H9 (cell line): Measurements from ENCODE around the gene CCNI2. TPM values are rescaled to one million over a fixed set of nuclear protein-coding genes. Genes with fewer than 3 reads are reported as not detected.

Experiments
- DNase-seq: peaks from one replicate; pipeline ENCODE4 v3.0.0-alpha.2; 2017
- H2AFZ ChIP-seq: one replicate; pipeline ENCODE4 v1.6.1; 2013; ENCODE audit warnings: mild to moderate bottlenecking, low read length, control low read depth, moderate library complexity
- H2AK5ac ChIP-seq: 2 replicates; pipeline ENCODE4 v1.6.1; 2013; ENCODE audit warnings: low read length, control low read depth, mixed read lengths; ENCODE audit not compliant: insufficient read length
- H2BK120ac ChIP-seq: one replicate; pipeline ENCODE4 v1.6.1; 2013; ENCODE audit warnings: low read depth, mild to moderate bottlenecking, low read length, control low read depth, inconsistent platforms; ENCODE audit not compliant: poor library complexity, severe bottlenecking
- H2BK12ac ChIP-seq: 2 replicates; pipeline ENCODE4 v1.6.1; 2013; ENCODE audit warnings: low read length, control low read depth, mixed read lengths, low read depth; ENCODE audit not compliant: insufficient read length
- H2BK15ac ChIP-seq: 2 replicates; pipeline ENCODE4 v1.6.1; 2013; ENCODE audit warnings: low read depth, low read length, control low read depth
- H2BK20ac ChIP-seq: one replicate; pipeline ENCODE4 v1.6.1; 2013; ENCODE audit warnings: low read depth, mild to moderate bottlenecking, low read length, control low read depth, inconsistent platforms; ENCODE audit not compliant: poor library complexity, severe bottlenecking
- H2BK5ac ChIP-seq: 2 replicates; pipeline ENCODE4 v1.6.1; 2013; ENCODE audit warnings: low read length, control low read depth, mixed read lengths; ENCODE audit not compliant: insufficient read length
- H3K14ac ChIP-seq: 2 replicates; pipeline ENCODE4 v1.6.1; 2013; ENCODE audit warnings: low read length, control low read depth; ENCODE audit not compliant: insufficient read depth
- H3K18ac ChIP-seq: 2 replicates; pipeline ENCODE4 v1.6.1; 2013; ENCODE audit warnings: low read depth, mild to moderate bottlenecking, mixed read lengths, low read length, control low read depth; ENCODE audit not compliant: insufficient read length
- H3K23ac ChIP-seq: 2 replicates; pipeline ENCODE4 v1.6.1; 2013; ENCODE audit warnings: low read length, control low read depth, mixed read lengths, low read depth; ENCODE audit not compliant: insufficient read length
- H3K23me2 ChIP-seq: 2 replicates; pipeline ENCODE4 v1.6.1; 2013; ENCODE audit warnings: low read depth, mild to moderate bottlenecking, mixed read lengths, low read length, control low read depth; ENCODE audit not compliant: insufficient read length, poor library complexity, severe bottlenecking
- H3K27ac ChIP-seq: 2 replicates; pipeline ENCODE4 v1.5.1; 2013; ENCODE audit warnings: low read length, control low read depth, mixed read lengths, low read depth; ENCODE audit not compliant: insufficient read length
- H3K27me3 ChIP-seq: 2 replicates; pipeline ENCODE4 v1.6.1; 2013; ENCODE audit warnings: low read length, control low read depth, inconsistent platforms; ENCODE audit not compliant: insufficient read depth
- H3K4ac ChIP-seq: 2 replicates; pipeline ENCODE4 v1.6.1; 2013; ENCODE audit warnings: low read depth, mild to moderate bottlenecking, control low read depth, inconsistent platforms, low read length, moderate library complexity
- H3K4me1 ChIP-seq: 2 replicates; pipeline ENCODE4 v1.6.1; 2013; ENCODE audit warnings: low read length, control low read depth, inconsistent platforms; ENCODE audit not compliant: insufficient read depth
- H3K4me2 ChIP-seq: 2 replicates; pipeline ENCODE4 v1.6.1; 2013; ENCODE audit warnings: low read length, control low read depth, mixed read lengths; ENCODE audit not compliant: insufficient read length, insufficient read depth
- H3K56ac ChIP-seq: 2 replicates; pipeline ENCODE4 v1.6.1; 2013; ENCODE audit warnings: low read depth, mild to moderate bottlenecking, mixed read lengths, low read length, control low read depth; ENCODE audit not compliant: insufficient read length
- H3K79me1 ChIP-seq: 2 replicates; pipeline ENCODE4 v1.6.1; 2013; ENCODE audit warnings: low read depth, mild to moderate bottlenecking, moderate library complexity, low read length, control low read depth, inconsistent platforms; ENCODE audit not compliant: insufficient read depth, poor library complexity, severe bottlenecking
- H3K79me2 ChIP-seq: 2 replicates; pipeline ENCODE4 v1.6.1; 2013; ENCODE audit warnings: low read length, control low read depth, inconsistent platforms; ENCODE audit not compliant: insufficient read depth
- H3K9ac ChIP-seq: 2 replicates; pipeline ENCODE4 v1.6.1; 2013; ENCODE audit warnings: low read length, control low read depth, mixed read lengths; ENCODE audit not compliant: insufficient read length; ENCODE audit errors: extremely low read depth
- H3K9me3 ChIP-seq: one replicate; pipeline ENCODE4 v1.6.1; 2013; ENCODE audit warnings: low read depth, low read length, inconsistent platforms; ENCODE audit not compliant: control insufficient read depth
- H3T11ph ChIP-seq: one replicate; pipeline ENCODE4 v1.6.1; 2013; ENCODE audit warnings: mild to moderate bottlenecking, low read length, control low read depth, inconsistent platforms
- H4K20me1 ChIP-seq: one replicate; pipeline ENCODE4 v1.6.1; 2013; ENCODE audit not compliant: control insufficient read depth, insufficient read length, insufficient read depth
- H4K5ac ChIP-seq: 2 replicates; pipeline ENCODE4 v1.6.1; 2013; ENCODE audit warnings: low read depth, mild to moderate bottlenecking, mixed read lengths, low read length, control low read depth; ENCODE audit not compliant: insufficient read length
- H4K8ac ChIP-seq: replicated peaks from 2 replicates; pipeline ENCODE4 v1.6.1; 2013; ENCODE audit warnings: low read length, control low read depth, mixed read lengths, low read depth; ENCODE audit not compliant: insufficient read length
- H4K91ac ChIP-seq: 2 replicates; pipeline ENCODE4 v1.6.1; 2013; ENCODE audit warnings: low read depth, mild to moderate bottlenecking, moderate library complexity, mixed read lengths, low read length, control low read depth; ENCODE audit not compliant: insufficient read length
- H3K27ac Mint-ChIP-seq, 3 experiments: 2 replicates in 2 of 3; 3 replicates in 1 of 3; pipeline ENCODE4 v1.8.0; 2020 to 2021; ENCODE audit warnings: mixed read lengths in 3 of 3, mild to moderate bottlenecking in 1 of 3, moderate library complexity in 1 of 3
- H3K27me3 Mint-ChIP-seq: 2 replicates; pipeline ENCODE4 v1.8.0; 2021; ENCODE audit warnings: low read depth, mild to moderate bottlenecking, moderate library complexity, mixed read lengths
- H3K36me3 Mint-ChIP-seq, 3 experiments: 2 replicates in 2 of 3; 3 replicates in 1 of 3; pipeline ENCODE4 v1.8.0; 2020 to 2021; ENCODE audit warnings: low read depth in 3 of 3, mixed read lengths in 3 of 3; ENCODE audit not compliant: insufficient read depth in 1 of 3
- H3K4me1 Mint-ChIP-seq, 2 experiments: 2 replicates each; pipeline ENCODE4 v1.8.0; 2020; ENCODE audit warnings: mixed read lengths in 2 of 2
- H3K4me3 Mint-ChIP-seq, 2 experiments: 2 replicates in 1 of 2; 3 replicates in 1 of 2; pipeline ENCODE4 v1.8.0; 2020 to 2021; ENCODE audit warnings: mild to moderate bottlenecking in 2 of 2, mixed read lengths in 2 of 2, moderate library complexity in 1 of 2
- H3K9me3 Mint-ChIP-seq, 2 experiments: 2 replicates in 1 of 2; 3 replicates in 1 of 2; pipeline ENCODE4 v1.8.0; 2020; ENCODE audit warnings: mild to moderate bottlenecking in 2 of 2, mixed read lengths in 2 of 2, moderate library complexity in 1 of 2
- CTCF ChIP-seq: fragments of 200-600 bp; sonication (generic); conservative IDR thresholded peaks from 3 replicates; pipeline ENCODE4 v1.8.0; 2021; ENCODE audit warnings: antibody characterized with exemption, mild to moderate bottlenecking
- WGBS: extraction: QIAGEN DNeasy Blood & Tissue Kit; methylation state at CpG from one replicate; pipeline ENCODE4 v1.1.7; 2013; ENCODE audit warnings: missing lambda C conversion rate, low lambda C conversion rate, mixed read lengths; ENCODE audit not compliant: insufficient read length; ENCODE audit errors: extremely low coverage; 5-methylcytosine and 5-hydroxymethylcytosine counted together
- total RNA-seq: library from RNA; stranded (reverse); gene quantifications from 2 replicates; pipeline ENCODE4 v1.2.1, GENCODE V29; 2021

Gene CCNI2
- total RNA-seq, 1 experiment from 2014 or later = 0.57 TPM

GRCh38 chr5:132747616-132748440, 602 bp downstream of the CCNI2 start:
- Mint-ChIP-seq H3K27me3 (peaks cover 65% of the 10 kb centered on the region), H3K4me1 (peaks cover 0 to 3% of the 10 kb centered on the region in 2 experiments; a peak in 1 of 4 replicates), H3K36me3 (no peaks in the 10 kb centered on the region; a peak in 1 of 7 replicates), H3K27ac (no peak overlapping the region), H3K9me3 (peaks cover 0 to 3% of the 10 kb centered on the region in 2 experiments; a peak in 1 of 5 replicates), H3K4me3 (peak overlapping the region; percentile 43 to 67; a peak in 4 of 5 replicates)
- Histone ChIP-seq H2AK5ac (no peak overlapping the region), H3K23me2 (peaks cover 6% of the 10 kb centered on the region), H3K14ac (no peak overlapping the region; the same call in 1 of the 2 replicates), H3K4me2 (peak overlapping the region; percentile 23), H2BK12ac (no peak overlapping the region), H2BK120ac (no peak overlapping the region), H2BK20ac (no peak overlapping the region), H4K5ac (no peak overlapping the region), H3K9ac (no peak overlapping the region), H3K56ac (no peak overlapping the region), H4K8ac (no peak overlapping the region), H3K9me3 (no peaks in the 10 kb centered on the region), H3K4me1 (no peaks in the 10 kb centered on the region), H2BK5ac (no peak overlapping the region), H3K18ac (no peak overlapping the region), H3K23ac (no peak overlapping the region), H3K27ac (no peak overlapping the region), H3K27me3 (peaks cover 16% of the 10 kb centered on the region; the same call in 1 of the 2 replicates), H3K79me1 (no peaks in the 10 kb centered on the region), H4K91ac (no peak overlapping the region), H3T11ph (no peak overlapping the region), H3K79me2 (no peaks in the 10 kb centered on the region), H3K4ac (no peak overlapping the region), H2AFZ (no peak overlapping the region), H4K20me1 (no peaks in the 10 kb centered on the region), H2BK15ac (no peak overlapping the region)
- TF ChIP-seq CTCF = no peak
- no CpG with 5 or more reads among the region's 76 CpGs for WGBS
- DNase-seq = peak; percentile 60
